Fibroblast of the aortic adventitia (primary cell): ENCODE data around the gene GABRG3. TPM values are rescaled to one million over a fixed set of nuclear protein-coding genes. Genes with fewer than 3 reads are reported as not detected.

Source experiments
- DNase-seq: peaks from one replicate; pipeline ENCODE4 v3.0.0-alpha.2; 2010; ENCODE audit warnings: low read depth
- H3K4me3 ChIP-seq: 2 replicates; pipeline ENCODE4 v1.5.1; 2011; ENCODE audit warnings: low read depth, mild to moderate bottlenecking, control low read depth, low read length, moderate library complexity
- total RNA-seq: library from RNA; depleted of rRNA; stranded (reverse); fragments of >200 nt; gene quantifications from 2 replicates; pipeline ENCODE4 v1.2.3, GENCODE V29; 2012; ENCODE audit warnings: low replicate concordance
- TF ChIP-seq, protein P1 (sequence below): IDR thresholded peaks from 2 replicates; pipeline ENCODE4 v1.5.1; 2011; ENCODE audit warnings: mild to moderate bottlenecking, low read length, control low read depth, inconsistent platforms; ENCODE audit not compliant: insufficient read depth

The GABRG3 gene
- total RNA-seq, 1 donor, result not detected

DNA sequence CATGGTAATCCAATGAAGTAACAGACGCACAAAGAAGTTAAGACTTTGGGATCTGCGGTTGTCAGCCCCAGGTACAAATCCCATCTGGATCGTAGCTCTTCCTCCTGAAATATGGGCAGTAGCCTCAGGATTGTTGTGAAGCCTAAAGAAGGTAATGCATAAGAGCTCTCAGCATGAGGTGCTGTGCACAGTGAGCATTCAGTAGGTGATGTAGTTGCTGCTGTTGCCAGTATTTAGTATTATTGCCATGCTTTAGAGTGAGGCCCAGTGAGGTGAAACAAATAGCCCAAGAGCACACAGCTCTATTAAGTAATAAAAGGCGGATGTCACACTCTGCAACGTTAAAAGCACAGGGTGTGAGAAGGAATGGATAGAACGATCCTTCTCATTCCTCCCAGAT is 225.7 kb downstream of the GABRG3 start:
- DNase-seq, result no peak
- TF ChIP-seq, protein P1, sequence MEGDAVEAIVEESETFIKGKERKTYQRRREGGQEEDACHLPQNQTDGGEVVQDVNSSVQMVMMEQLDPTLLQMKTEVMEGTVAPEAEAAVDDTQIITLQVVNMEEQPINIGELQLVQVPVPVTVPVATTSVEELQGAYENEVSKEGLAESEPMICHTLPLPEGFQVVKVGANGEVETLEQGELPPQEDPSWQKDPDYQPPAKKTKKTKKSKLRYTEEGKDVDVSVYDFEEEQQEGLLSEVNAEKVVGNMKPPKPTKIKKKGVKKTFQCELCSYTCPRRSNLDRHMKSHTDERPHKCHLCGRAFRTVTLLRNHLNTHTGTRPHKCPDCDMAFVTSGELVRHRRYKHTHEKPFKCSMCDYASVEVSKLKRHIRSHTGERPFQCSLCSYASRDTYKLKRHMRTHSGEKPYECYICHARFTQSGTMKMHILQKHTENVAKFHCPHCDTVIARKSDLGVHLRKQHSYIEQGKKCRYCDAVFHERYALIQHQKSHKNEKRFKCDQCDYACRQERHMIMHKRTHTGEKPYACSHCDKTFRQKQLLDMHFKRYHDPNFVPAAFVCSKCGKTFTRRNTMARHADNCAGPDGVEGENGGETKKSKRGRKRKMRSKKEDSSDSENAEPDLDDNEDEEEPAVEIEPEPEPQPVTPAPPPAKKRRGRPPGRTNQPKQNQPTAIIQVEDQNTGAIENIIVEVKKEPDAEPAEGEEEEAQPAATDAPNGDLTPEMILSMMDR, result no peak
- H3K4me3 ChIP-seq, result no peak overlapping the region

DNA sequence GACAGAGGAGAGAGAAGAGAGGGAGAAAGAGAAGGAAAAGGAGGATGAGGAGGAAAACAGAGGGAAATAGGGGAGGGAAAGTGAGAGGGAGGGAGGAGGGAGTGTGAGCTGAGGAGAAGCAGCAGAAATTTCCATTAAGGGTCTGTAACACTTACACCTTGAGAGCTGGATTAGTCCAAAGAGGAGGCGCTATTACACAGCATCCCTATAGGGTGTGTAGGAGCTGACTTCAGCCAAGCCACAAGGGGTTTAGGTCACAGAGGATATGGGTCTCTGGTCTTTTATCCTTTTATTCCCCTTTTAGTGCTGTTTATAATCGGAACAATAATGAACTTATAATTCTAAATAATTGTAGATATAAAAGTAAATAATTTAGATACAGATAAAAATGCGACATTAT is 230.4 kb downstream of the GABRG3 start:
- H3K4me3 ChIP-seq, result no peak overlapping the region
- TF ChIP-seq, protein P1, result no peak
- DNase-seq, result no peak

DNA sequence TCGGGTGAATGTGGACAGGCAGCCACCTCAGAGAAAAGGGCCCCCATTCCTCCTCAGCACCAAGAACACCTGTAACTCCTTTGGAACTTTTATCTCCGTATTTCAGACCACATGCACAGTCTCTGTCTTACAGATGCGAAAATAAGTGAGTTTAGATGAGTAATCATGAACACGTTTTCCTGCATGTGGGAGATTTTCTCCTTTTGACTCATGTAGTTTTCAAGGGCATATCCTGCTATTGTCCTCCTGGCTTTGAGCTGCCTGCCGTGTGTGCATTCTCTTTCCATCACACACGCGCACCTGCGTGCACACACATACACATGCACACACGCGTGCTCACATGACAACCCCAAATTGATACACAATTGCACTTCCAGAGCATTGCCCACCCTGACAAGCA is 239.2 kb downstream of the GABRG3 start:
- no peak for DNase-seq
- H3K4me3 ChIP-seq, result no peak overlapping the region
- TF ChIP-seq, protein P1, result no peak

DNA sequence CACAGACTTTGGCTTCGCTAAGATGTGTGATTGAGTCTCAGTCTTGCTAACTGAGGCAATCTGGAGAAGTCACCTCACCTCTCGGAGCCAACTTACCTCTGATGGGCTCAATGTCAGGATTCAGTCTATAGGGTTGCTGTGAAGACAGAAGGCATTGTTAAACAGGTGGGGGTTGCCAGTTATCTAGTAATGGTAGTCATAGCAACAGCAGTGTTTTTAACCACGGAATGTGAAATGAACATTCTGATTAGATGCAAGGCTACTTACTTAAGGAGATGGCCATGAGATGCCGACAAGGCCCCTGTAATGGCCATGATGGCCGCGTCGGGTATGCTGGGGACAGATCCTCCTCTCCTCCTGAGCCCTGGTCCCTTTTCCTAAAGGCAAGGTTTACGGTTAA is 243.1 kb downstream of the GABRG3 start:
- H3K4me3 ChIP-seq, result no peak overlapping the region
- no peak for DNase-seq
- TF ChIP-seq, protein P1, result no peak

DNA sequence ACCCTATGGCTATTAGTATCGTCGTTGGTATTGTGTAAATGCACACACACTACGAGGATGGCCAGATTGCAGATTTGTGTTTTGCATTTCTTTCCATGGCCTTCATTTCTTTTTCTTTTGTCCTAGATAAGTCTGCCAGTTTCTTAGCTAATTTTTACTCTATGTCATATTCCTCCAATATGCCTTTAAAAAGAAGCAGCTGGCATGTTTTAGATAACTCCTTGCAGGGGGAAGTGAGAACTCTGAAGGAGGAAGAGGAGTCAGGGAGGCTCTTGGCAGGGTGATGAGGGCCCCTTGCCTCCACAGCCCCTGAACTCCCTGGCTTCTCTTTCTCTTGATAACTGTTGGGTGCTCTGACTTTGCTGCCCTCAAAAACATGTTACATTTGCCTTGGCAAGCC is 244.0 kb downstream of the GABRG3 start:
- DNase-seq, result no peak
- TF ChIP-seq, protein P1, result no peak
- H3K4me3 ChIP-seq, result no peak overlapping the region

DNA sequence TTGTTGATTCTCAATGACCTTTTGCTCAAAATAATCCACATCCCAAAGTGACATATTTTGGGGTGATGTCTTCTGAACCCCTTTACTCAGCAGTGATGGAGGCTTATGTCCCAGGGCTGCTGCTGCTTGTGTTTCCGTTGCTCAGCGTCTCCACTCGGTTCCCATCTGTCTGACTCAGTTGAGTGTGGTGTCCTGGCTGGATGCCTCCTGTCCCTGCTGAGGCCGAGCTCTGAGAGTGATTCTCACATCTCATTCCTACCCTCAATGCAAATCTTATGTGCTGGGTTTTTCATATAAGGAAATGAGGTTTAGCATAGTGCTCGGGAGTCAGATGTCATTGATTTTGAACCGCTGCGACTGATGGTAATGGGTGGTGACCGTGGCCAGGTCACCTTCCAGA is 247.4 kb downstream of the GABRG3 start:
- no peak overlapping the region for H3K4me3 ChIP-seq
- no peak for DNase-seq
- TF ChIP-seq, protein P1, result no peak

DNA sequence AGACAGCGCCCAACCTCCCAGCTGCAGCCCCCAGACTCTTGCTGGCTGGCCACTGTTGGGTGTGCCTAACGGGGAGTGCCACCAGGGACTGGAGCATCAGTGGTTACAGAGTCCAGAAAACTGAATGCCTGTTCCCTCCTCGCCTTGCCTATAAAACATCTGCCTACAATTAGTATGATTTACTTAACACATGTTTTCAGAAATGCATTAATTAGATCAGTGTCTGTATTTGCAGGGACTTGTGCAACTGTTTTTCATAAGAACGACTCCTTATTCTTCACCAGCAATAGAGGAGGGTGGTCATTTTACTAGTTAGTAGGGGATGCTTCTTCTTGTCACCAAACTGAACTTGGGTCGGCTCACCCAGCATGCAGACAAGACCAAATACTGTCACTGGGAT is 248.7 kb downstream of the GABRG3 start:
- TF ChIP-seq, protein P1, result no peak
- no peak overlapping the region for H3K4me3 ChIP-seq
- DNase-seq, result no peak
